HepG2 (cell line): ENCODE measurements around the gene USP32. TPM values are rescaled to one million over a fixed set of nuclear protein-coding genes. Genes with fewer than 3 reads are reported as not detected.

Source experiments
- FOSL2 ChIP-seq: sonication (generic); formaldehyde crosslinking; IDR thresholded peaks from 2 replicates; pipeline ENCODE4 v1.4.0; 2020; ENCODE audit warnings: missing genetic modification reagents
- FOXC1 ChIP-seq: sonication (generic); formaldehyde crosslinking; IDR thresholded peaks from 2 replicates; pipeline ENCODE4 v1.8.0; 2022; ENCODE audit warnings: mild to moderate bottlenecking, missing genetic modification reagents, borderline replicate concordance
- GATA4 ChIP-seq: sonication (generic); IDR thresholded peaks from 2 replicates; pipeline ENCODE4 v1.6.1; 2016; ENCODE audit warnings: antibody characterized with exemption, low read depth, borderline replicate concordance
- GATAD1 ChIP-seq: IDR thresholded peaks from 2 replicates; pipeline ENCODE4 v1.6.1; 2016; ENCODE audit warnings: missing genetic modification reagents, missing compliant biosample characterization
- GMEB2 ChIP-seq: IDR thresholded peaks from 2 replicates; pipeline ENCODE4 v1.6.1; 2016; ENCODE audit warnings: missing biosample characterization, missing genetic modification reagents, low read depth
- GRHL1 ChIP-seq: sonication (generic); formaldehyde crosslinking; conservative IDR thresholded peaks from 2 replicates; pipeline ENCODE4 v1.8.0; 2022; ENCODE audit warnings: missing genetic modification reagents
- MAZ ChIP-seq, 2 experiments: sonication (generic) in 1 of 2; formaldehyde crosslinking in 1 of 2; IDR thresholded peaks; 2 replicates each; pipeline versions ENCODE4 v1.5.0 to v1.6.1; 2012 to 2020; ENCODE audit warnings: low read depth in 2 of 2, mild to moderate bottlenecking in 2 of 2, borderline replicate concordance in 1 of 2, improper control_type of control experiment in 1 of 2, low read length in 1 of 2, missing genetic modification reagents in 1 of 2, moderate library complexity in 1 of 2
- NPAS2 ChIP-seq: sonication (generic); formaldehyde crosslinking; IDR thresholded peaks from 2 replicates; pipeline ENCODE4 v1.8.0; 2022; ENCODE audit warnings: mild to moderate bottlenecking, missing genetic modification reagents, borderline replicate concordance
- PCBP2 ChIP-seq: fragments of 200-400 bp; formaldehyde crosslinking; optimal IDR thresholded peaks from 2 replicates; pipeline ENCODE3; 2018; ENCODE audit warnings: low read length, low read depth; ENCODE audit not compliant: poor library complexity, severe bottlenecking
- PHF20 ChIP-seq: sonication (generic); formaldehyde crosslinking; IDR thresholded peaks from 2 replicates; pipeline ENCODE4 v1.5.0; 2020; ENCODE audit warnings: mild to moderate bottlenecking, missing genetic modification reagents
- POGK ChIP-seq: sonication (generic); formaldehyde crosslinking; conservative IDR thresholded peaks from 2 replicates; pipeline ENCODE4 v1.8.0; 2022; ENCODE audit warnings: mild to moderate bottlenecking, moderate library complexity, missing genetic modification reagents
- RELA ChIP-seq: sonication (generic); formaldehyde crosslinking; IDR thresholded peaks from 2 replicates; pipeline ENCODE4 v1.4.0; 2020; ENCODE audit warnings: missing genetic modification reagents
- SNAI1 ChIP-seq: sonication (generic); formaldehyde crosslinking; IDR thresholded peaks from 2 replicates; pipeline ENCODE4 v1.5.0; 2020; ENCODE audit warnings: mild to moderate bottlenecking, missing genetic modification reagents, borderline replicate concordance
- THAP9 ChIP-seq: sonication (generic); formaldehyde crosslinking; IDR thresholded peaks from 2 replicates; pipeline ENCODE4; 2020; ENCODE audit warnings: missing genetic modification reagents, mild to moderate bottlenecking, borderline replicate concordance
- ZBTB1 ChIP-seq: sonication (generic); formaldehyde crosslinking; IDR thresholded peaks from 2 replicates; pipeline ENCODE4 v1.4.0; 2020; ENCODE audit warnings: missing genetic modification reagents, borderline replicate concordance
- ZBTB7B ChIP-seq: sonication (generic); formaldehyde crosslinking; IDR thresholded peaks from 2 replicates; pipeline ENCODE4 v1.4.0; 2020; ENCODE audit warnings: missing genetic modification reagents
- ZIK1 ChIP-seq: sonication (generic); formaldehyde crosslinking; IDR thresholded peaks from 2 replicates; pipeline ENCODE4 v1.5.0; 2020; ENCODE audit warnings: mild to moderate bottlenecking, low read depth, missing genetic modification reagents, borderline replicate concordance
- ZNF296 ChIP-seq: sonication (generic); formaldehyde crosslinking; conservative IDR thresholded peaks from 2 replicates; pipeline ENCODE4 v1.5.0; 2020; ENCODE audit warnings: mild to moderate bottlenecking, missing genetic modification reagents
- ZNF543 ChIP-seq: sonication (generic); formaldehyde crosslinking; IDR thresholded peaks from 2 replicates; pipeline ENCODE4 v1.4.0; 2020; ENCODE audit warnings: mild to moderate bottlenecking, missing genetic modification reagents
- ZNF614 ChIP-seq: IDR thresholded peaks from 2 replicates; pipeline ENCODE4 v1.6.1; 2018; ENCODE audit warnings: missing biosample characterization, missing genetic modification reagents, inconsistent platforms, borderline replicate concordance
- polyA plus RNA-seq, 8 experiments: library from polyadenylated mRNA; depleted of rRNA in 3 of 8; stranded (reverse) in 7 of 8; unstranded in 1 of 8; fragments of >200 nt; fragmentation: Illumina TruSeq in 4 of 8; extraction: Trizol in 4 of 8; gene quantifications; 2 replicates each; pipeline versions ENCODE4 v1.2.1 to v1.2.3, GENCODE V29; 2011 to 2016; ENCODE audit warnings: low read depth in 4 of 8, missing spikeins in 1 of 8, mixed read lengths in 1 of 8; ENCODE audit not compliant: insufficient read depth in 1 of 8
- total RNA-seq, 5 experiments: library from RNA; depleted of rRNA; stranded (reverse); fragments of >200 nt; fragmentation: Illumina TruSeq; extraction: Trizol; gene quantifications; 2 replicates each; pipeline ENCODE4 v1.2.3, GENCODE V29; 2016; ENCODE audit warnings: low read depth in 1 of 5

The USP32 gene
- total and polyA plus RNA-seq, 2 of the 13 experiments (the other 11 are each of a cell fraction or from before 2014, with no cell fraction given): 24.9 to 39.9 TPM

GRCh38 chr17:60139438-60140285 lies 252.3 kb downstream of the USP32 start (continued):
- TF ChIP-seq POGK (peak; percentile 98), NPAS2 (CRISPR knock-in tag) (no peak), GATA4 (no peak), ZNF614 (CRISPR knock-in tag) (peak; percentile 97), ZNF296 (CRISPR knock-in tag) (peak; percentile 92), MAZ (IDR thresholded peaks at IDR 0.05; ENCODE audit: borderline replicate concordance, low read depth, low read length) (no peak), MAZ (CRISPR knock-in tag; IDR thresholded peaks at IDR 0.05; ENCODE audit: low read depth) (peak; percentile 93), PCBP2 (no peak), RELA (CRISPR knock-in tag) (peak; percentile 94), GMEB2 (CRISPR knock-in tag) (no peak), ZBTB7B (peak; percentile 89), THAP9 (CRISPR knock-in tag) (peak; percentile 83), GRHL1 (CRISPR knock-in tag) (no peak), ZNF543 (CRISPR knock-in tag) (peak; percentile 68; the same call in 1 of the 2 replicates), SNAI1 (CRISPR knock-in tag) (peak; percentile 77; the same call in 1 of the 2 replicates), ZIK1 (CRISPR knock-in tag) (peak; percentile 96; the same call in 1 of the 2 replicates), ZBTB1 (CRISPR knock-in tag) (peak; percentile 82; the same call in 1 of the 2 replicates), FOSL2 (CRISPR knock-in tag) (peak; percentile 79), PHF20 (peak; percentile 59), FOXC1 (peak; percentile 97), GATAD1 (CRISPR knock-in tag) (peak; percentile 80)
